ENCODE results near the gene AHI1. TPM values are rescaled to one million over a fixed set of nuclear protein-coding genes. Genes with fewer than 3 reads are reported as not detected.
A peak's percentile ranks its signal among the peaks of the same experiment; 100 is the strongest.

AHI1 gene
- total RNA-seq, 1 donor from 2014 or later: 38.3 TPM

DNA sequence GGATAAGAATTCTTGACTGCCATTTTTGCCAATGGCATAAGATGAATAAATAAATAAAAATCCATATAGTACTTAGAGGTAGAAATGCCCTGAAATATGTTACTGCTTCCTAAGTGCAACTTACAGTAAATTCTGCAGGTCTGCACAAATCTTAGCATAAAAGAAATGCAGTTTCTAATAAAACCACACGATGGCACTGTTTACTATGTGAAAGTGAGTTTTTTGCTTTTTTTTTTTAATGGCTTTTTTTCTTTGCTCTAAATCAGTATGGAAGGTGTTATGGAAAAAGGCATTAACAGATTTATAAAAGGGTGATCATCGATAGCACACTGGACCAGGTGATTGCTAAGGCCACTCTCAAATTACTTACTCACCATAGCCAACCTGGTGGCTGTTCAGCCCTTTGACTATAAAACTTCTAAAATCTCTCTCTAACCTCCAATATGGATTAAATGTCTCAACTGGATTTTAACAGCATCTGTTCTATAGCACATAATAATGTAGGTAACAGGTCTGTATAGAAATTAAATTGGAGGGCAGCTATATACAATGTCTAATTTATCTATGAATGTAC lies 45.8 kb downstream of the AHI1 start:
- TF ChIP-seq, protein P1, sequence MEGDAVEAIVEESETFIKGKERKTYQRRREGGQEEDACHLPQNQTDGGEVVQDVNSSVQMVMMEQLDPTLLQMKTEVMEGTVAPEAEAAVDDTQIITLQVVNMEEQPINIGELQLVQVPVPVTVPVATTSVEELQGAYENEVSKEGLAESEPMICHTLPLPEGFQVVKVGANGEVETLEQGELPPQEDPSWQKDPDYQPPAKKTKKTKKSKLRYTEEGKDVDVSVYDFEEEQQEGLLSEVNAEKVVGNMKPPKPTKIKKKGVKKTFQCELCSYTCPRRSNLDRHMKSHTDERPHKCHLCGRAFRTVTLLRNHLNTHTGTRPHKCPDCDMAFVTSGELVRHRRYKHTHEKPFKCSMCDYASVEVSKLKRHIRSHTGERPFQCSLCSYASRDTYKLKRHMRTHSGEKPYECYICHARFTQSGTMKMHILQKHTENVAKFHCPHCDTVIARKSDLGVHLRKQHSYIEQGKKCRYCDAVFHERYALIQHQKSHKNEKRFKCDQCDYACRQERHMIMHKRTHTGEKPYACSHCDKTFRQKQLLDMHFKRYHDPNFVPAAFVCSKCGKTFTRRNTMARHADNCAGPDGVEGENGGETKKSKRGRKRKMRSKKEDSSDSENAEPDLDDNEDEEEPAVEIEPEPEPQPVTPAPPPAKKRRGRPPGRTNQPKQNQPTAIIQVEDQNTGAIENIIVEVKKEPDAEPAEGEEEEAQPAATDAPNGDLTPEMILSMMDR (IDR thresholded peaks at IDR 0.05; ENCODE audit: unreplicated experiment): peak; percentile 81
- DNase-seq (ENCODE audit: low spot score, unreplicated experiment): no peak
- Mint-ChIP-seq H3K9me3 (ENCODE audit: low read depth) (no peaks in the 10 kb centered on the region), H3K27me3 (no peaks in the 10 kb centered on the region), H3K27ac (no peak overlapping the region), H3K4me1 (ENCODE audit: low read depth) (peaks cover 3% of the 10 kb centered on the region), H3K36me3 (ENCODE audit: insufficient read depth) (no peaks in the 10 kb centered on the region), H3K4me3 (ENCODE audit: low read depth) (no peak overlapping the region)

DNA sequence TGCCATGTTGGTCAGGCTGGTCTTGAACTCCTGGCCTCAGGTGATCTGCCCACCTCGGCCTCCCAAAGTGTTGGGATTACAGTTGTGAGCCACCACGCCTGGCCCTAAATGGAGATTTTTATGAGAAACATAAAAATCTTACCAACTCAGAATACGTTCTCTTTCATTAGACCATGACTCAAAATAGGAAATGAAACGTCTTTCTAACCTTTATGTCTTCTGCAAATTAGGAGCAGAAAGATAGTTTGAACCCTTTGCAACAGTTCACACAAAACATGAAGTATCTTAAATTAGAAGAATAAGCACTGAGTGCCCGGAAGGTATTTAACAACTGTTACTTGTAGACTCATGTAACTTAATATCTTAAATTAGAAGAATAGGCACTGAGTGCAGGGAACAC lies 48.3 kb downstream of the AHI1 start:
- peaks cover 5% of the 10 kb centered on the region for H3K36me3 Mint-ChIP-seq (ENCODE audit: insufficient read depth)
- no peaks in the 10 kb centered on the region for H3K27me3 Mint-ChIP-seq
- TF ChIP-seq, protein P1 (IDR thresholded peaks at IDR 0.05; ENCODE audit: unreplicated experiment): no peak
- no peak for DNase-seq (ENCODE audit: low spot score, unreplicated experiment)
- H3K27ac Mint-ChIP-seq: no peak overlapping the region
- H3K9me3 Mint-ChIP-seq (ENCODE audit: low read depth): no peaks in the 10 kb centered on the region
- H3K4me1 Mint-ChIP-seq (ENCODE audit: low read depth): no peaks in the 10 kb centered on the region
- no peak overlapping the region for H3K4me3 Mint-ChIP-seq (ENCODE audit: low read depth)

DNA sequence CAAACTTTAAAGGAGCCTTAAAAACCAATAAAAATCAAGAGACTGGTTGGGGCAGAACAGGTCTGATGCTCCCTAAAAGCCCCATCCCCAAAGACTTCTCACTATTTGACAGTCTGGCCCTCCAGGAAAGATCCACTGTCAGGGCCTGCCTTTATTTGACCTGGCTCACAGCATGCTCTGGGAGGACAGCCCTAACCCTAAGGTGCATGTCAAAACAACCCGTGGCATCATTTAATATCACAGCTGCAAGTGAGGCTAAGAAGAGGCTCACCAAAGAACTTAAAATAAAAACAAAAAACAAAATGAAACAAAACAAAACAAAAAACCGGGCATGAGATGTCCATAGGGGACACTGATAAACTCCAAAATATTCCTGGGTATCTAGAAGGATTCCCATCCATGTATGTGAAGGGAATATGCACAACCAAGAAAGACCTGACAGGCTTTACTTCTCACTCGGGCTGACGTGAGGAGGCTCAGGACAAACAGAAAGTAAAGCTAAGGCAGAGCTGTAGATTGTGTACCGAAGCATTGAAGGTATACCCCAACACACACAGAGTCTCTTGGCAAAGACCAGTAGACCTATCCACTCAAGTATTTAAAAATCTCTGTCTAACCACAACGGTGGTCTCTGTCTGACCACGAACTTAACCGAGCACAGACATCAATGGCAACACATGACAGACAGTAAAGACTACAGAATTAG lies 57.3 kb downstream of the AHI1 start:
- H3K36me3 Mint-ChIP-seq (ENCODE audit: insufficient read depth): no peaks in the 10 kb centered on the region
- H3K9me3 Mint-ChIP-seq (ENCODE audit: low read depth): no peaks in the 10 kb centered on the region
- no peak overlapping the region for H3K4me3 Mint-ChIP-seq (ENCODE audit: low read depth)
- no peaks in the 10 kb centered on the region for H3K4me1 Mint-ChIP-seq (ENCODE audit: low read depth)
- no peak for DNase-seq (ENCODE audit: low spot score, unreplicated experiment)
- H3K27me3 Mint-ChIP-seq: no peaks in the 10 kb centered on the region
- H3K27ac Mint-ChIP-seq: no peak overlapping the region
- TF ChIP-seq, protein P1 (IDR thresholded peaks at IDR 0.05; ENCODE audit: unreplicated experiment): no peak

DNA sequence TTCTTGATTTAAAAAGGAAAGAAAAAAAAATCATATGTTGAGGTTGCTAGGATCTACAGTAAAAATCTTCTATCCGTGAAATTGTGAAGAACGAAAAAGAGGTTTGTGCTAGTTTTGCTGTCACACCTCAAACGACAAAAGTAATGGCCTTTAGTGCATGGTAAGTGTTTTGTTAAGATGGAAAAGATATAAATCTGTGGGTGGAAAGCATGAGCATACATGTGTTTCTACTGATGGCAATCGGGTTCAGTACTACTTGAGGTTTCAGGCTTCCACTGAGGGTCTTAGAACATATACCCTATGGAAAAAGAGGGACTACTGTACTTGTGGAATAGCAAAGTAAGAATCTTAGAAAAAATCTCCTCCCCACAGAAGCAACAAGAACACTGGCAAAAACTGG lies 58.0 kb downstream of the AHI1 start:
- H3K27ac Mint-ChIP-seq: no peak overlapping the region
- peaks cover 3% of the 10 kb centered on the region for H3K36me3 Mint-ChIP-seq (ENCODE audit: insufficient read depth)
- DNase-seq (ENCODE audit: low spot score, unreplicated experiment): no peak
- H3K4me3 Mint-ChIP-seq (ENCODE audit: low read depth): no peak overlapping the region
- TF ChIP-seq, protein P1 (IDR thresholded peaks at IDR 0.05; ENCODE audit: unreplicated experiment): no peak
- no peaks in the 10 kb centered on the region for H3K27me3 Mint-ChIP-seq
- no peaks in the 10 kb centered on the region for H3K4me1 Mint-ChIP-seq (ENCODE audit: low read depth)
- no peaks in the 10 kb centered on the region for H3K9me3 Mint-ChIP-seq (ENCODE audit: low read depth)

DNA sequence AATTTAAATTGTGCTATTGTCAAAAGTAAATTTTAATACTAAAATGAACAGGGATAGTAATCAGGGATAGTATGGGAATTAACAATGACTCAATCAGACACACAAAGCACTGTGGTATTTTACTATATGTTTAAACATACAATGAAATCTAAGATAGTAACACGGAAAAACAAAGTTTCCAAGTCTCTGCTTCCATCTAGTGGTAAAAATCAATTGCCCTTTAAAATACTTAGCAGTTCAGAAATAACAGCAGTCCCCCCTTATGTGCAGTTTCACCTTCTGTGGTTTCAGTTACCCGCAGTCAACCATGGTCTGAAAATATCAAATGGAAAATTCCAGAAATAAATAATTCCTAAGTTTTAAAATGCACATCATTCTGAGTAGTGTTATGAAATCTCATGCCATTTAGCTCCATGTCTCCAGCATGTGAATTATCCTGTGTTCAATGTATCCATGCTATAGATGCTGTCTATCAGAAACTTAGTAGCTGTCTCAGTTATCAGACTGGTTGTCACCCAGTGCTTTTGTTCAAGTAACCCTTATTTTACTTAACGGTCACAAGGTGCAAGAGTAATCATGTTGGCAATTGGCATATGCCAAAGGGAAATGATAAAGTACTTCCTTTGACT lies 58.5 kb downstream of the AHI1 start:
- Mint-ChIP-seq H3K4me3 (ENCODE audit: low read depth) (no peak overlapping the region), H3K4me1 (ENCODE audit: low read depth) (no peaks in the 10 kb centered on the region), H3K36me3 (ENCODE audit: insufficient read depth) (peaks cover 3% of the 10 kb centered on the region), H3K9me3 (ENCODE audit: low read depth) (no peaks in the 10 kb centered on the region), H3K27me3 (no peaks in the 10 kb centered on the region), H3K27ac (no peak overlapping the region)
- DNase-seq (ENCODE audit: low spot score, unreplicated experiment): no peak
- TF ChIP-seq, protein P1 (IDR thresholded peaks at IDR 0.05; ENCODE audit: unreplicated experiment): peak; percentile 61
